PC-9 (cell line): ENCODE data around the gene IVD. TPM values are rescaled to one million over a fixed set of nuclear protein-coding genes. Genes with fewer than 3 reads are reported as not detected.

ENCODE experiments used
- BruUV-seq: library from RNA; stranded (reverse); fragments of 400-500 nt; replicated peaks from 2 replicates; lab custom pipeline; 2021; lab: Mats Ljungman, UMichigan
- CTCF ChIA-PET: fragments of 300-600 bp; sonication (Branson Sonifier 250); formaldehyde crosslinking; loops from one replicate; lab custom pipeline; 2022; ENCODE audit warnings: antibody characterized with exemption; lab: Charles Lee
- POLR2A ChIA-PET: fragments of 300-600 bp; sonication (Branson Sonifier 250); formaldehyde crosslinking; loops from one replicate; lab custom pipeline; 2022; ENCODE audit warnings: antibody characterized with exemption; ENCODE audit not compliant: unreplicated experiment; lab: Charles Lee
- DNase-seq, 2 experiments: peaks; one replicate each; pipeline versions ENCODE4 v3.0.0 to v3.0.0-alpha.2; 2015 to 2022; ENCODE audit warnings: mixed read lengths in 1 of 2
- H2AFZ ChIP-seq: fragments of 200-600 bp; sonication (generic); 2 replicates; pipeline ENCODE4 v1.8.1; 2017; ENCODE audit warnings: antibody characterized with exemption
- H3F3A ChIP-seq: fragments of 200-600 bp; sonication (generic); 2 replicates; pipeline ENCODE4 v1.8.1; 2017; ENCODE audit warnings: antibody characterized with exemption, mild to moderate bottlenecking, low read depth; ENCODE audit not compliant: insufficient read depth
- H3K27ac ChIP-seq: fragments of 200-600 bp; sonication (generic); 2 replicates; pipeline ENCODE4 v1.6.1; 2016; ENCODE audit warnings: mixed run types
- H3K27me3 ChIP-seq: fragments of 200-600 bp; sonication (generic); 2 replicates; pipeline ENCODE4 v1.6.1; 2016; ENCODE audit warnings: low read depth, mixed run types; ENCODE audit not compliant: insufficient read depth
- H3K36me3 ChIP-seq: fragments of 200-600 bp; sonication (generic); 2 replicates; pipeline ENCODE4 v1.6.1; 2016; ENCODE audit warnings: low read depth, mixed run types
- H3K4me1 ChIP-seq: fragments of 200-600 bp; sonication (generic); replicated peaks from 2 replicates; pipeline ENCODE4 v1.6.1; 2016; ENCODE audit warnings: mixed run types; ENCODE audit not compliant: insufficient read depth
- H3K4me2 ChIP-seq: fragments of 200-600 bp; sonication (generic); 2 replicates; pipeline ENCODE4 v1.6.1; 2017; ENCODE audit warnings: mixed run types
- H3K4me3 ChIP-seq: fragments of 200-600 bp; sonication (generic); 2 replicates; pipeline ENCODE4 v1.6.1; 2016; ENCODE audit warnings: mixed run types
- H3K79me2 ChIP-seq: fragments of 200-600 bp; sonication (generic); 2 replicates; pipeline ENCODE4 v1.6.1; 2017; ENCODE audit warnings: low read depth, mixed run types
- H3K9me2 ChIP-seq: fragments of 200-600 bp; sonication (generic); 2 replicates; pipeline ENCODE4 v1.8.1; 2017; ENCODE audit warnings: mild to moderate bottlenecking; ENCODE audit not compliant: insufficient read depth
- H3K9me3 ChIP-seq: fragments of 200-600 bp; sonication (generic); 2 replicates; pipeline ENCODE4 v1.8.1; 2016; ENCODE audit warnings: low read depth; ENCODE audit not compliant: insufficient read depth
- H4K20me1 ChIP-seq: fragments of 200-600 bp; sonication (generic); 2 replicates; pipeline ENCODE4 v1.8.1; 2017; ENCODE audit not compliant: insufficient read depth
- CTCF ChIP-seq: fragments of 200-600 bp; sonication (generic); conservative IDR thresholded peaks from 2 replicates; pipeline ENCODE4 v1.6.1; 2017; ENCODE audit warnings: mixed run types, antibody characterized with exemption, mild to moderate bottlenecking, moderate library complexity
- EZH2 ChIP-seq: fragments of 200-600 bp; sonication (generic); IDR thresholded peaks from 2 replicates; pipeline ENCODE4 v1.8.0; 2017; ENCODE audit warnings: antibody characterized with exemption, low read depth
- intact Hi-C: fragments of 100-400 bp; cut with micrococcal nuclease; formaldehyde crosslinking; loops from one replicate; pipeline ENCODE4 v1.10.0; 2022; ENCODE audit not compliant: unreplicated experiment
- total RNA-seq: library from RNA; stranded (reverse); gene quantifications from 2 replicates; pipeline ENCODE4 v1.2.3, GENCODE V29; 2021

Gene IVD
- total RNA-seq, 1 experiment from 2014 or later = 82.5 TPM

GRCh38 chr15:40368719-40369473 is 36.7 kb upstream of the IVD start:
- BruUV-seq = no TSS peak
- TF ChIP-seq EZH2 (no peak), CTCF (no peak)
- Histone ChIP-seq H3K27me3 (no peaks in the 10 kb centered on the region), H3K4me3 (no peak overlapping the region), H3F3A (no peaks in the 10 kb centered on the region), H3K4me2 (no peak overlapping the region), H3K27ac (no peak overlapping the region), H2AFZ (no peak overlapping the region), H3K9me3 (no peaks in the 10 kb centered on the region), H3K4me1 (no peaks in the 10 kb centered on the region), H4K20me1 (no peaks in the 10 kb centered on the region), H3K9me2 (no peaks in the 10 kb centered on the region), H3K79me2 (no peaks in the 10 kb centered on the region), H3K36me3 (no peaks in the 10 kb centered on the region)
- ChIA-PET CTCF (interaction anchor here (0.5 kb wide), 1 partner anchor 85 kb away, joined by 14 read pairs; no protein-coding TSS in a partner anchor), POLR2A (no interaction called here)
- no peak for DNase-seq
- intact Hi-C loops = loop anchor here (1.0 to 2.0 kb wide), 4 partner anchors 30 to 90 kb away; no protein-coding TSS in a partner anchor

- intact Hi-C loops = loop anchor here (2.0 kb wide), 1 partner anchor 91 kb away; no protein-coding TSS in a partner anchor
- DNase-seq = no peak
- Histone ChIP-seq H3K9me3 (no peaks in the 10 kb centered on the region), H3K9me2 (no peaks in the 10 kb centered on the region), H3K79me2 (no peaks in the 10 kb centered on the region), H3K4me3 (no peak overlapping the region), H3F3A (no peaks in the 10 kb centered on the region), H3K4me2 (no peak overlapping the region), H3K4me1 (no peaks in the 10 kb centered on the region), H3K36me3 (no peaks in the 10 kb centered on the region), H3K27ac (no peak overlapping the region), H4K20me1 (no peaks in the 10 kb centered on the region), H3K27me3 (no peaks in the 10 kb centered on the region), H2AFZ (no peak overlapping the region)
- TF ChIP-seq EZH2 = no peak
- TF ChIP-seq CTCF = no peak
- ChIA-PET CTCF (interaction anchor here (0.5 to 0.6 kb wide), 2 partner anchors 86 to 249 kb away, joined by 3 to 14 read pairs; no protein-coding TSS in a partner anchor), POLR2A (no interaction called here)
- no TSS peak for BruUV-seq
These were observed 36.1 kb upstream of the IVD start for GRCh38 chr15:40369474-40369869.

- DNase-seq = no peak
- H3K79me2 ChIP-seq = no peaks in the 10 kb centered on the region
- intact Hi-C loops = loop anchor here (2.0 kb wide), 1 partner anchor 91 kb away; no protein-coding TSS in a partner anchor
- no peaks in the 10 kb centered on the region for H3F3A ChIP-seq
- H3K27me3 ChIP-seq = no peaks in the 10 kb centered on the region
- no peaks in the 10 kb centered on the region for H3K36me3 ChIP-seq
- ChIA-PET CTCF (interaction anchor here (0.6 kb wide), 1 partner anchor 248 kb away, joined by 3 read pairs; no protein-coding TSS in a partner anchor), POLR2A (no interaction called here)
- no peak for TF ChIP-seq EZH2
- no peak for TF ChIP-seq CTCF
- H3K27ac ChIP-seq = no peak overlapping the region
- no peaks in the 10 kb centered on the region for H3K9me3 ChIP-seq
- no peaks in the 10 kb centered on the region for H4K20me1 ChIP-seq
- H3K4me3 ChIP-seq = no peak overlapping the region
- no peaks in the 10 kb centered on the region for H3K9me2 ChIP-seq
- H2AFZ ChIP-seq = no peak overlapping the region
- no peaks in the 10 kb centered on the region for H3K4me1 ChIP-seq
- no TSS peak for BruUV-seq
- H3K4me2 ChIP-seq = no peak overlapping the region
These were observed 35.6 kb upstream of the IVD start for GRCh38 chr15:40369971-40370370.
